Neural progenitor cell (in vitro differentiated cells): ENCODE measurements around the gene RGS6. TPM values are rescaled to one million over a fixed set of nuclear protein-coding genes. Genes with fewer than 3 reads are reported as not detected.
A peak's percentile ranks its signal among the peaks of the same experiment; 100 is the strongest.

Experiments
- DNase-seq: peaks from one replicate; pipeline ENCODE4 v3.0.0-alpha.2; 2016; ENCODE audit warnings: low spot score
- H2AFZ ChIP-seq: fragments of 200-600 bp; sonication (generic); replicated peaks from 2 replicates; pipeline ENCODE4 v1.6.1; 2016; ENCODE audit warnings: antibody characterized with exemption
- H3F3A ChIP-seq: fragments of 200-600 bp; sonication (generic); 2 replicates; pipeline ENCODE4 v1.6.1; 2016; ENCODE audit warnings: antibody characterized with exemption, low read depth
- H3K27ac ChIP-seq: fragments of 200-600 bp; sonication (generic); 2 replicates; pipeline ENCODE4 v1.5.1; 2016; ENCODE audit warnings: mild to moderate bottlenecking
- H3K27me3 ChIP-seq: fragments of 200-600 bp; sonication (generic); 2 replicates; pipeline ENCODE4 v1.6.1; 2016; ENCODE audit warnings: mild to moderate bottlenecking, moderate library complexity
- H3K36me3 ChIP-seq: fragments of 200-600 bp; sonication (generic); 2 replicates; pipeline ENCODE4 v1.5.1; 2016
- H3K4me1 ChIP-seq: fragments of 200-600 bp; sonication (generic); 2 replicates; pipeline ENCODE4 v1.6.1; 2016; ENCODE audit warnings: mixed run types
- H3K4me2 ChIP-seq: fragments of 200-600 bp; sonication (generic); 2 replicates; pipeline ENCODE4 v1.6.1; 2016
- H3K4me3 ChIP-seq: fragments of 200-600 bp; sonication (generic); 2 replicates; pipeline ENCODE4 v1.5.1; 2016
- H3K79me2 ChIP-seq: fragments of 200-600 bp; sonication (generic); 2 replicates; pipeline ENCODE4 v1.6.1; 2016; ENCODE audit warnings: low read depth
- H3K9ac ChIP-seq: fragments of 200-600 bp; sonication (generic); 2 replicates; pipeline ENCODE4 v1.6.1; 2016
- H3K9me3 ChIP-seq: fragments of 200-600 bp; sonication (generic); 2 replicates; pipeline ENCODE4 v1.5.1; 2016; ENCODE audit warnings: low read depth
- H4K20me1 ChIP-seq: fragments of 200-600 bp; sonication (generic); 2 replicates; pipeline ENCODE4 v1.6.1; 2016; ENCODE audit warnings: low read depth
- H3K27ac Mint-ChIP-seq: 3 replicates; pipeline ENCODE4 v1.8.0; 2021; ENCODE audit warnings: mixed read lengths
- H3K27me3 Mint-ChIP-seq: 2 replicates; pipeline ENCODE4 v1.8.0; 2022; ENCODE audit warnings: low read depth, mild to moderate bottlenecking, inconsistent platforms, moderate library complexity, mixed read lengths; ENCODE audit not compliant: insufficient read depth
- H3K36me3 Mint-ChIP-seq: 3 replicates; pipeline ENCODE4 v1.8.0; 2021; ENCODE audit warnings: mixed read lengths
- H3K4me1 Mint-ChIP-seq: 3 replicates; pipeline ENCODE4 v1.8.0; 2021; ENCODE audit warnings: mixed read lengths
- H3K4me3 Mint-ChIP-seq: 3 replicates; pipeline ENCODE4 v1.8.0; 2021; ENCODE audit warnings: mild to moderate bottlenecking, moderate library complexity, mixed read lengths
- H3K9me3 Mint-ChIP-seq: 3 replicates; pipeline ENCODE4 v1.8.0; 2020; ENCODE audit warnings: mixed read lengths
- CTCF ChIP-seq: fragments of 200-600 bp; sonication (generic); IDR thresholded peaks from 2 replicates; pipeline ENCODE4 v1.5.1; 2017; ENCODE audit warnings: antibody characterized with exemption, mild to moderate bottlenecking
- EZH2 ChIP-seq: fragments of 200-600 bp; sonication (generic); IDR thresholded peaks from 2 replicates; pipeline ENCODE4 v1.6.1; 2017; ENCODE audit warnings: antibody characterized with exemption, mild to moderate bottlenecking, moderate library complexity
- EZH2phosphoT487 ChIP-seq: fragments of 200-600 bp; sonication (generic); IDR thresholded peaks from 2 replicates; pipeline ENCODE4 v1.6.1; 2017; ENCODE audit warnings: antibody characterized with exemption
- total RNA-seq: library from RNA; depleted of rRNA; stranded (reverse); fragments of >200 nt; gene quantifications from 2 replicates; pipeline ENCODE4 v1.2.3, GENCODE V29; 2015; ENCODE audit warnings: low replicate concordance

The RGS6 gene
- total RNA-seq, 1 donor from 2014 or later, result 0.80 TPM

- no peaks in the 10 kb centered on the region for H3K9me3 ChIP-seq
- DNase-seq, result no peak
- no peak overlapping the region for H3K27ac ChIP-seq
- Mint-ChIP-seq H3K4me1 (no peaks in the 10 kb centered on the region), H3K9me3 (no peaks in the 10 kb centered on the region), H3K27ac (no peak overlapping the region), H3K36me3 (no peaks in the 10 kb centered on the region), H3K4me3 (no peak overlapping the region), H3K27me3 (peaks cover 3% of the 10 kb centered on the region)
- no peak overlapping the region for H3K4me2 ChIP-seq
- no peak overlapping the region for H3K4me3 ChIP-seq
- H3K9ac ChIP-seq, result no peak overlapping the region
- H3K4me1 ChIP-seq, result no peaks in the 10 kb centered on the region
- H4K20me1 ChIP-seq, result no peaks in the 10 kb centered on the region
- no peaks in the 10 kb centered on the region for H3K36me3 ChIP-seq
- H2AFZ ChIP-seq, result no peak overlapping the region
- TF ChIP-seq EZH2 (no peak), EZH2phosphoT487 (no peak), CTCF (no peak)
- H3K79me2 ChIP-seq, result no peaks in the 10 kb centered on the region
- no peaks in the 10 kb centered on the region for H3F3A ChIP-seq
- H3K27me3 ChIP-seq, result no peaks in the 10 kb centered on the region
Observed at GRCh38 chr14:72089625-72090024, 157.4 kb downstream of the RGS6 start.

GRCh38 chr14:72094844-72095582, 162.8 kb downstream of the RGS6 start:
- no peak overlapping the region for H2AFZ ChIP-seq
- no peaks in the 10 kb centered on the region for H4K20me1 ChIP-seq
- no peak overlapping the region for H3K27ac ChIP-seq
- peaks cover 21% of the 10 kb centered on the region for H3K4me1 ChIP-seq
- H3K79me2 ChIP-seq, result no peaks in the 10 kb centered on the region
- no peak for TF ChIP-seq CTCF
- no peak for TF ChIP-seq EZH2
- TF ChIP-seq EZH2phosphoT487, result no peak
- no peaks in the 10 kb centered on the region for H3F3A ChIP-seq
- H3K36me3 ChIP-seq, result no peaks in the 10 kb centered on the region
- no peaks in the 10 kb centered on the region for H3K9me3 ChIP-seq
- no peaks in the 10 kb centered on the region for H3K27me3 ChIP-seq
- peaks cover 8% of the 10 kb centered on the region for H3K4me1 Mint-ChIP-seq
- no peaks in the 10 kb centered on the region for H3K36me3 Mint-ChIP-seq
- H3K9ac ChIP-seq, result no peak overlapping the region
- H3K27ac Mint-ChIP-seq, result no peak overlapping the region
- DNase-seq, result no peak
- H3K27me3 Mint-ChIP-seq, result peaks cover 3% of the 10 kb centered on the region
- H3K4me2 ChIP-seq, result no peak overlapping the region
- no peak overlapping the region for H3K4me3 Mint-ChIP-seq
- H3K4me3 ChIP-seq, result no peak overlapping the region
- no peaks in the 10 kb centered on the region for H3K9me3 Mint-ChIP-seq

GRCh38 chr14:72097173-72097783, 165.0 kb downstream of the RGS6 start:
- peak overlapping the region; percentile 34 for H2AFZ ChIP-seq
- Mint-ChIP-seq H3K36me3 (no peaks in the 10 kb centered on the region), H3K4me1 (peaks cover 8% of the 10 kb centered on the region), H3K27me3 (no peaks in the 10 kb centered on the region), H3K4me3 (no peak overlapping the region), H3K27ac (peak overlapping the region; percentile 22), H3K9me3 (no peaks in the 10 kb centered on the region)
- TF ChIP-seq CTCF (no peak), EZH2 (no peak), EZH2phosphoT487 (no peak)
- no peak overlapping the region for H3K4me3 ChIP-seq
- H3F3A ChIP-seq, result no peaks in the 10 kb centered on the region
- DNase-seq, result no peak
- H3K4me1 ChIP-seq, result peaks cover 21% of the 10 kb centered on the region
- no peak overlapping the region for H3K27ac ChIP-seq
- no peak overlapping the region for H3K4me2 ChIP-seq
- no peaks in the 10 kb centered on the region for H3K36me3 ChIP-seq
- no peaks in the 10 kb centered on the region for H3K9me3 ChIP-seq
- H3K27me3 ChIP-seq, result no peaks in the 10 kb centered on the region
- H4K20me1 ChIP-seq, result no peaks in the 10 kb centered on the region
- no peaks in the 10 kb centered on the region for H3K79me2 ChIP-seq
- H3K9ac ChIP-seq, result no peak overlapping the region
